ENCODE data around the gene H2BK1.

The H2BK1 gene

DNA sequence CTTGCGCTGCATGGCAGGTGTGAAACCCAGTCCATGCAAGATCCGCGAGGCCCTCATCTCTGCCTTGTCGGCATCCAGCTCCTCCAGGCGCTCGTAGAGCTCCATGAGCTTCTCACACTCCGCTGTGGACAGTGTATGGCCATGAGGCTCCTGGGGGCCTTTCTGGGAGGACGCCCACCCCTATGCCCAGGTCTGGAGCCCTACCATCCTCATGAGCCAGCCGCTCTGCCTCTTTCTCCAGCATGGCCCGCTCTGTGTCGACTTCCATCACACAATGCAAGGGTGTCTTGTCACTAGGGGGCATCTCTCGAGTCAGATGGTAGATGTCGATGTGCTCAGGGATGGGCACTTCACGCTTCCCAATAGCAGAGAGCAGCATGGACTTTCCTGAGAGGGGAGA is 13.4 kb upstream of the H2BK1 start:
- Histone ChIP-seq H3K4me3 (no peak overlapping the region), H3K36me3 (peaks cover 62 to 73% (median 70%) of the 10 kb centered on the region in 11 experiments), H3K27me3 (no peaks in the 10 kb centered on the region), H3K9me3 (replicated peaks in 1 of 11) (no peaks in the 10 kb centered on the region), H3K9ac (peak overlapping the region in 1 of 11 experiments; percentile 16; a peak in 1 of 22 replicates), H3K27ac (no peak overlapping the region), H4K20me1 (peaks cover 0 to 74% (median 19%) of the 10 kb centered on the region in 11 experiments; a peak in 14 of 22 replicates), H3K4me1 (peaks cover 22 to 28% (median 24%) of the 10 kb centered on the region in 10 experiments), H3K4me2 (no peak overlapping the region)
- TF ChIP-seq Cebpa-rat (IDR thresholded peaks at IDR 0.05) = no peak

DNA sequence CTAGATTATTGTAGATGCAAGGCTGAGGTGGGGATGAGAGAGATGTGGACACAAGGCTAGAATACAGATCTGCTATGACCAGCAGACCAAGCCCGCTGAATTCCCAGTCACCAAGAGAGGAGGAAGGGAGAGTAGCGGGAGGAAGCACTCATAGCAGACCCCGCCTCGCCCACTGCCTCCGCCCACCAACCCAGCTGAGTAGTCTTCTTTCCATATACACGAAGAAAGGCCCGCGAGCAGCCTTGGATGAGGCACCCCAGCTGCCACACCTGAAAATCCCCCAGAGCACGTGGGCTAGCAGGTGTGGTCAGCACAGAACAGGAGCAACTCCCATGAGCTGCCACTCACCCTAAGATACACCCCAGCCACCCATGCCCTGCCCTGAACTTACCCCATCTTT is 7.9 kb upstream of the H2BK1 start:
- Histone ChIP-seq H3K9me3 (replicated peaks in 1 of 11) (no peaks in the 10 kb centered on the region), H3K27ac (no peak overlapping the region), H3K4me2 (no peak overlapping the region), H4K20me1 (peaks cover 0 to 94% (median 52%) of the 10 kb centered on the region in 11 experiments; a peak in 17 of 22 replicates), H3K4me1 (no peaks in the 10 kb centered on the region), H3K27me3 (no peaks in the 10 kb centered on the region), H3K4me3 (no peak overlapping the region), H3K9ac (no peak overlapping the region), H3K36me3 (peaks cover 97 to 100% (median 99%) of the 10 kb centered on the region in 11 experiments)
- TF ChIP-seq Cebpa-rat (IDR thresholded peaks at IDR 0.05) = no peak

DNA sequence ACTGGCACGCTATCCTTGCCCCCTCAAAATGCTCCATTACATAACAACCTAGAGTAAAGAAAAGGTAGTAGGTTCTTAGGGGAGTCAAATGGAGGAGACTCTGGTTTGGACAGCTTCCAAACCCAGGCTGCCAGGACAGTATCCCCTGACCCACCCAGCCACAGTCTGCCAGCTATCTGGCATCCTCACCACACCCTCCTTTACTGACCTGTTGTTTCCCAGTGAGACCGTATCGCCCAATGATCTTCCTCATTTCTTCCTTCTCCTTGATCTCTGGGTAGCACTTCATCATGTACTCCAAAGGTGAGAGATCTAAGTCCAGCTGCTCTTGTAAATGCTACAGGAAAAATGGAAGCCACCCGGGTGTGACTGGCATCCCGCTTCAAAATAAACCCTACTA is 5.1 kb upstream of the H2BK1 start:
- Histone ChIP-seq H3K27ac (no peak overlapping the region), H3K4me3 (no peak overlapping the region), H3K9ac (no peak overlapping the region), H3K9me3 (replicated peaks in 1 of 11) (no peaks in the 10 kb centered on the region), H3K27me3 (no peaks in the 10 kb centered on the region), H4K20me1 (peaks cover 0 to 98% (median 73%) of the 10 kb centered on the region in 11 experiments; a peak in 17 of 22 replicates), H3K4me1 (no peaks in the 10 kb centered on the region), H3K4me2 (no peak overlapping the region), H3K36me3 (peaks cover 81 to 97% (median 89%) of the 10 kb centered on the region in 11 experiments)
- TF ChIP-seq Cebpa-rat (IDR thresholded peaks at IDR 0.05) = no peak

DNA sequence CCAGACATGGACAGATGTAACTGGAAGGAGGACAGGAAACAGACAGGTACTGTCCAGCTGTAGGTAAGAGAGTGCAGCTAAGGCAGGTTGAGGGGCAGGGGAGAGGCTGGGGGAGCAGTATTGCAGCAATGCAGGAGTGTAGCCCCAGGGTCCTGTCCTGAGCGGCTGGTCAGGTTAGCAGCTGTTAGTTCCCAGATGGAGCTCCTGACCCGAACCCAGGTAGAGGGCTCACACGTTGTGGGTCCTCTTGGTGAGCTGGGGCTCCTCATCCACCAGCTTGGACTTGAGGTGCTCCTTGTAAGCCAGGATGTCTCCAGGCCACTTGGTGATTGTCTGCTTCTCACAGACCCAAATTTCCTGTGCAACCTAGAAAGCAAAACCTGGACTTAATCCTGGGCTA is 3.5 kb upstream of the H2BK1 start:
- Histone ChIP-seq H3K9me3 (replicated peaks in 1 of 11) (no peaks in the 10 kb centered on the region), H3K27me3 (no peaks in the 10 kb centered on the region), H3K4me2 (no peak overlapping the region), H3K4me1 (no peaks in the 10 kb centered on the region), H3K27ac (no peak overlapping the region), H3K9ac (no peak overlapping the region), H4K20me1 (peaks cover 0 to 93% (median 65%) of the 10 kb centered on the region in 11 experiments; a peak in 17 of 22 replicates), H3K4me3 (no peak overlapping the region), H3K36me3 (peaks cover 66 to 81% (median 74%) of the 10 kb centered on the region in 11 experiments)
- no peak for TF ChIP-seq Cebpa-rat (IDR thresholded peaks at IDR 0.05)

DNA sequence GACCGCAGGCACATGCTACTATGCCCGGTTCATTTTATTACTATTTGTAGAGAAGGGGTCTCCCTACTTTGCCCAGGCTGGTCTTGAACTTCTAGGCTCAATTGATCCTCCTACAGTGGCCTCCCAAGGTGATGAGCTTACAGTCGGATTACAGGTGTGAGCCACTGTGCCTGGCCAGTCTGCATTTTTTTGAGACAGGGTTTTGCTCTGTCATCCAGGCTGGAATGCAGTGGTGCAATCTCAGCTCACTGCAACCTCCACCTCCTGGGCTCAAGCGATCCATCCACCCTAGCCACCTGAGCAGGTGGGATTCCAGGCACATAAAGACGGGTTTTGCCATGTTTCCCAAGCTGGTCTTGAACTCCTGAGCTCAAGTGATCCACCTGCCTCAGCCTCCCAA is 2.3 kb upstream of the H2BK1 start:
- Histone ChIP-seq H3K27me3 (no peaks in the 10 kb centered on the region), H3K27ac (no peak overlapping the region), H3K36me3 (peaks cover 54 to 69% (median 62%) of the 10 kb centered on the region in 11 experiments), H3K4me2 (no peak overlapping the region), H3K9me3 (replicated peaks in 1 of 11) (no peaks in the 10 kb centered on the region), H3K4me1 (peaks cover 0 to 7% (median 5%) of the 10 kb centered on the region in 10 experiments; a peak in 16 of 20 replicates), H3K4me3 (no peak overlapping the region), H4K20me1 (peaks cover 0 to 84% (median 57%) of the 10 kb centered on the region in 11 experiments; a peak in 17 of 22 replicates), H3K9ac (no peak overlapping the region)
- TF ChIP-seq Cebpa-rat (IDR thresholded peaks at IDR 0.05) = no peak

DNA sequence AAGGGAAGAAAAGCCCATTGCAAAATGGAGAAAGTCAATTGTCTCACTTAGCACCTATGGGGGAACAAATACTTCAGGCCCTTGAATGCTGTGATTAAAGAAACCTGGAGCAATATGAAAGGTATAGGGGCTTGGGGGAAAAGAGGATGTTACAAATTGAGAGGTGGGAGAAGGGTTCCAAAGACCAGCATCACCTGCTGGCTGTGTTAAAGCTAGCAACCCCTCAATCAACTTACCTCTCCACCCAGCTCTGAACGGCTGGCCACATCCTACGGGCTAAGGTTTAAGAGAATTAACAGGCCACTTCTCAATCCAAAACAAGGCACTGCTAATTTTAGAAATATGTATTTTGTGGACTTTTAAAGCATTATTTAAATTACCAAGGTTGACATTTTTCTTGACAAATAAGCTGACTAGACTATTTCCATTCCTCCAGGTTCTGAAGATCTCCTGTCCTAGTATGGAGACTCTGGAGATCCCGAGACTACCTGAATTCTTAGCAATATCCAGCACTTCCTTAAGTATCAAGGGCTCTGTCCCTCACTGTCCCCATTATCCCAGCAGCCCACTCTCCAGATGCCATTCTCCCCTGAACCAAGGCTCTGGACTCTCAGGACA is 976 bp upstream of the H2BK1 start:
- peaks cover 0 to 20% (median 16%) of the 10 kb centered on the region in 10 experiments; a peak in 16 of 20 replicates for H3K4me1 ChIP-seq
- peaks cover 40 to 56% (median 48%) of the 10 kb centered on the region in 11 experiments for H3K36me3 ChIP-seq

DNA sequence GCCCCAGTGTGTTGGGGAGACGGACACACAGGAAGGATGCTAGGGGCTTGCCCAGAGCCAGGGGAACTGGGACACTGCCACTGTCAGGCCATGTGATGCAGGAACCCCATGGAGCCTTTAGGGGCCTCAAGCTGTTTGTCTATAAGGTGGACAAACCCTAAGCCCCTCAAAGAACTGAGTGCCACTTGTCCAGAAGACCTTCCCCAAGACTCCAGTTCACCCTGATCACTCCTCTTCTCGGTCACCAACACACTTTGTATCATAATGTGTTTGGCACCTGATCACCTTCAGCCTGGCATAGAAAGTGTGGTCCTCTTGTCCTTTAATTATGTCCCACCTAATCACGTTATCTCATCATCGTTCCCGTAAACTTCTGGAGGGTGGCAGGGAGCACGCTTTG is 700 bp downstream of the H2BK1 start:
- Histone ChIP-seq H3K36me3 (peaks cover 23 to 39% (median 31%) of the 10 kb centered on the region in 11 experiments), H3K4me1 (peaks cover 0 to 24% (median 18%) of the 10 kb centered on the region in 10 experiments; a peak in 16 of 20 replicates), H3K4me2 (no peak overlapping the region), H3K4me3 (no peak overlapping the region), H4K20me1 (peaks cover 0 to 70% (median 42%) of the 10 kb centered on the region in 11 experiments; a peak in 17 of 22 replicates), H3K9me3 (replicated peaks in 1 of 11) (no peaks in the 10 kb centered on the region), H3K27ac (no peak overlapping the region), H3K9ac (no peak overlapping the region), H3K27me3 (peaks cover 0 to 21% (median 4%) of the 10 kb centered on the region in 11 experiments; a peak in 9 of 22 replicates)
- TF ChIP-seq Cebpa-rat (IDR thresholded peaks at IDR 0.05) = no peak

More for the DNA sequence above, 976 bp upstream of the H2BK1 start:
- Histone ChIP-seq H3K4me3 (no peak overlapping the region), H3K4me2 (no peak overlapping the region), H3K27ac (no peak overlapping the region), H3K27me3 (peaks cover 0 to 5% (median 0%) of the 10 kb centered on the region in 11 experiments; a peak in 2 of 22 replicates), H4K20me1 (peaks cover 0 to 83% (median 47%) of the 10 kb centered on the region in 11 experiments; a peak in 17 of 22 replicates), H3K9ac (no peak overlapping the region), H3K9me3 (replicated peaks in 1 of 11) (no peaks in the 10 kb centered on the region)
- TF ChIP-seq Cebpa-rat (IDR thresholded peaks at IDR 0.05) = no peak

DNA sequence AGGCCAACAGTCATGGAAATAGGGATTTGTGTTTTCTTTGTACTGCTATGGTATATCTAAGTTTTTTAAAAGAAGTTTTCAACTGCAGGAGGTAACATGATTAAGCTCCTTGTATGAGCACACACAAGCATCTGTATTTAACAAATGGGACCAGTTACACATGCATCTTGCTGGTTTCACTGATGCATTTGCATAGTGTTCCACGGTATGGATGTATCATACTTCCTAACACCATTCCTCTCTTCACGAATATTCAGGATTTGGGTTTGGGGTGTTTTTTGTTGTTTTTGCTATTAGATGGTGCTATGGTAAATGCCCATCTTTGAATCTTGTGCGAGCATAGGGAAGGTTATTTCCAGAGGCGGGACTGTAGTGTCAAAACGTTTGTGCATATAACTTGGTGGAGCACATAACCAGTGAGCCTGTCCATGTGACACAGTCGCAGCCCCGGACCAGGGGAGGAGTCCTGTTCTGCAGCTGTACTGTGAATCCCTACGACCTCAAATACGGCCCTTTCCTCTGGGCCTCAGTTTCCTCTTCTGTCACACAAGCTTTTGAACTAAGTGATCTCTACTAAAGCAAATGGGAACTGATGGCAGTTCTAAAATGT is 1.9 kb downstream of the H2BK1 start:
- H3K4me1 ChIP-seq = peaks cover 0 to 24% (median 18%) of the 10 kb centered on the region in 10 experiments; a peak in 16 of 20 replicates
- peaks cover 11 to 27% (median 19%) of the 10 kb centered on the region in 11 experiments for H3K36me3 ChIP-seq
- peak overlapping the region in 8 of 11 experiments; percentile 7 to 70 (median 64); a peak in 9 of 22 replicates for H3K4me2 ChIP-seq
- no peaks in the 10 kb centered on the region for H3K9me3 ChIP-seq (replicated peaks in 1 of 11)
- peaks cover 0 to 58% (median 30%) of the 10 kb centered on the region in 11 experiments; a peak in 16 of 22 replicates for H4K20me1 ChIP-seq
- no peak for TF ChIP-seq Cebpa-rat (IDR thresholded peaks at IDR 0.05)
- peaks cover 0 to 25% (median 6%) of the 10 kb centered on the region in 11 experiments; a peak in 10 of 22 replicates for H3K27me3 ChIP-seq
- H3K27ac ChIP-seq = no peak overlapping the region
- H3K4me3 ChIP-seq = no peak overlapping the region
- no peak overlapping the region for H3K9ac ChIP-seq

DNA sequence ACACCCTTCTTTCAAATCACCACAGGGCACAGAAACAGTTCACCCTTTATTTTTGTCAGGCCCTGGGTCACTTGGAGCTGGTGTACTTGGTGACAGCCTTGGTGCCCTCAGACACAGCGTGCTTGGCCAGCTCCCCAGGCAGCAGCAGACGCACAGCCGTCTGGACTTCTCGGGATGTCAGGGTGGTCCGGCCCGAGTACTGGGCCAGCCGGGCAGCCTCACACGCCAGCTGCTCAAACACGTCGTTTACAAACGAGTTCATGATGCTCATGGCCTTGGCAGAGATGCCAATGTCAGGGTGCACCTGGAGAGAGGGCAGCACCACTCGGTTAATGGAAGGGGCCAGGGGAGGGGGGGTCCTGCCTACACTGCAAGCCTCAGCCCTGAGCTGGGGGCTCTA is 2.5 kb downstream of the H2BK1 start:
- Histone ChIP-seq H3K4me1 (peaks cover 0 to 24% (median 18%) of the 10 kb centered on the region in 10 experiments; a peak in 16 of 20 replicates), H3K9me3 (replicated peaks in 1 of 11) (no peaks in the 10 kb centered on the region), H3K27ac (no peak overlapping the region), H3K9ac (no peak overlapping the region), H3K4me2 (peak overlapping the region in 10 of 11 experiments; percentile 7 to 70 (median 62); a peak in 18 of 22 replicates), H4K20me1 (peaks cover 0 to 52% (median 25%) of the 10 kb centered on the region in 11 experiments; a peak in 16 of 22 replicates), H3K4me3 (no peak overlapping the region), H3K36me3 (peaks cover 5 to 21% (median 14%) of the 10 kb centered on the region in 11 experiments; a peak in 21 of 22 replicates), H3K27me3 (peaks cover 0 to 27% (median 10%) of the 10 kb centered on the region in 11 experiments; a peak in 12 of 22 replicates)
- no peak for TF ChIP-seq Cebpa-rat (IDR thresholded peaks at IDR 0.05)
